Germinal center (tissue), 1 donor: ENCODE data around the gene GFRAL.

ENCODE experiments used
- DNase-seq: peaks from one replicate; pipeline ENCODE4 v3.0.0; 2012; ENCODE audit warnings: mixed read lengths, low spot score

GFRAL gene

DNA sequence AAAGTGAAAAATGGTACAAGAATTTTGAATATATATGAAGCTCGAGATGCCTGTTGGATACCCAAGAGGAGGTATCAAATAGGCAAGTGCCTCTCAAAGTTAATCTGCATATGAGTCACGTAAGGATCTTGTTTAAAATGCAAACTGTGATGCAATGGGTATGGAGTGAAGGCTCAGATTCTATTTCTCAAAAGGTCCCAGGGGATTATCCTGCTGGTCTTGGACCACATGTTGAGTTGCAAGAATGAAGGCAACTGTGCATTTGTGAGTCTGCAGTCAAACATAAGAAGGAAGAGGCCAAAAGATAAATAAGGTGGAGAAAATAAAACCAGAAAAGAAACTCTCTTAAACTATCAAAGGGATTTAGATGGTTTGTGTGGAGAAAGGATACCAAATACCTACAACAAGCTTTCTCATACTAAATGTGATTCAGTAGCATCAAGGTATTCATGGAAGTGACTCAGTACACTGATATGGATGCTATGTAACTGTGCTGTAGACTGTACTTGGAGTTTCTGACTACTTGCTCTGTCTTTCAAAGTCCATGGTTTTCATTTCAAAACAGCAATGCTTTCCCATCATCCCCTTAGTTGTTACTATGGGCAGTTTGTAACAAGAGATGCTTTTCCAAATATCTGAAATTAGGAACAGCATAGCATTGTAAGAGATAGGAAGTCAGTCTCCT lies 106.3 kb downstream of the GFRAL start:
- no peak for DNase-seq

DNA sequence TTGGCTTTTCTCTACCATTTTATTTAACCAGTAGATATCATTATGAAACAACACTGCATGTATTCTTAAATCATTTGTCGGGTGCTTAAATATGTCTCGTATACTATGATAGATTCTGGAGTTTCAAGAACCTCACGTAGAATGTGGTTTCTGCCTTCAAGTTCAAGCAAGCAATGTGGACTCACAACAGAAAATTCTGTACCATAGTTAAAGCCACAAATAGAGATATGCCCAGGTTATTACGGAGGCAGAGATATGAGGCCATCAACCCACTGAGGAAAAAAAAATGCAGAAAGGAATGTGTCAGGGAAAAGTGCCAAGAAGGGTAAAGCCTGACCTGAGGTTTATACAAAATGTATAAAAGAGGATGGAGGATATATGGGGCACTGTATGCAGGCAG lies 109.9 kb downstream of the GFRAL start:
- DNase-seq: no peak

DNA sequence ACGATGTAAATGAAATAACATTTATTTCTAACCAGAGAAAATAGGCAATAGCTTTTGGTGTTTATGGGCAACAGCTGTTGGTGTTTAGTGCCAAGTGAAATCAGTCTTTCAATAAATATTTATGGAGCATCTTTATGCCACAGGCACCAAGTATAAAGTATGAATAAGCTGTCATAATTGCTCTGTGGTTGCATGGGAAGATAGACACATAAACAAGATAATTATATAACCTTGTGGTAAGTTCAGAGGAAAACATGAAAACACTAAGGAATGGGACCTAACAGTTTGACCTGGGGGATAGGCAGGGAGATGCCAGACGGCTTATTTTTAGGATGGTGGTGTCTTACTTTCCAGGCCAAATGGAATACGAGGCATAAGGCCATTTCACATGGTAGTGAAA lies 110.9 kb downstream of the GFRAL start:
- no peak for DNase-seq

DNA sequence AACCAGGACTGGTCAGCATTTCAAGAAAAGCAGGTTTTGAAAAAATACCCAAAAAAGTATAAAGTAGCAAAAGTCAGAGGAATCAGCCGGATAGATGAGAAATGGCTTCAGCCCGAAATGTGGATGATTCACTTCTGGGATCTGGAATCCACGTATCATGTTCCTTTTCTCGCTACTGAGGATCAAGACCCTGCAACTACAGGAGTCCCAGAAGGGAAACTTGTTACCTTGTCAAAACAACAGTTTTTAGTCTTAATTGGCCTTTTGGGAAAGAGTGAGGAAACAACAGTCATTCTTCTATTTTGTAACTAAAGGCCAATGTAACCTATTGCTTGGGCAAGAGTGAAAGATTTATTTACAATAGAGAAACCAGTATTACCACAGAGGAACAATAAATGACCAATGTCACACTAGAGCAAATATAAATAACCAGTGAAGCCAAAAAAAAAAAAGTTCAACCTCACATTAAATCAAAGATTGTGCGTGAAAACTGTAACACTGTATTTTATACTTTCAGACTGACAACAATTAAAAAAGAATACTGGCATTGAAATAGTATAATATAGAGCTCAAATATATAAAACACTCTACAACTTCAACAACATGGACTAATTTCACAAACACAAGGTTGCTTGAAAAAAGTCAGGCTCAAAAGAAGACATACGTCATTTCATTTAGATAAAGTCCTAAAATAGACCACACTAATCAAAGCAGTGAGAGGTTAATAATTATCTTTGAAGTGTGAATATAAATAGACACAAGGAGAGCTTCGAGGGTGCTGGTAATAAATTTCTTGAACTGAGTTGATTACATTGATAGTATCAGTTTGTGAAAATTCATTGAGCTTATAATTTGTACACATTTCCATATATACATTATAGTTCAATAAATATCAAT lies 116.2 kb downstream of the GFRAL start:
- no peak for DNase-seq

DNA sequence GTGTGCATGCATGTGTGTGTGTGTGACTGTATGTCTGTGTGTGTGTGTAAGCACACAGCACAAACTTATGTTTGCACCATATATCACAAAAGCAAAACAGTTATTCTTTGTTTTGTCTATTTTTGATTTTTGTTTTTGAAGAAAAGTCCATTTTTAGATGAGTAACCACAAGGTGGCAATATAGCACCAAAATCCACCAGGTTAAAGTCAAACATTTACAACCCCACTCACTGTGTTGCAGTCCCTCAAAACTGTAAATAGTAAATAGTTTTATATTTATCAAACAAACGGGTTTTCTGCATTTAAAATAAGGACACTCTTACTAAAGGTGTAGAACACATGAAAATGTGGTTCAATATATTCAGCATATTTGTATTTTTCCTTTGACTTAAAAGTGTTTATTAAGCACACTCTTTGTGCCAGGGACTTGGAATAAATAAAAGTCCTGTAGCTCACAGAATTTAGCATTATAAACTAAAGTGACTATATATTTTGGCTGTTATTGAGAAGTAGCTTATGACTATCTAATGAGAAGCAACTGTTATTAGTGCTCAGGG lies 118.5 kb downstream of the GFRAL start:
- no peak for DNase-seq

DNA sequence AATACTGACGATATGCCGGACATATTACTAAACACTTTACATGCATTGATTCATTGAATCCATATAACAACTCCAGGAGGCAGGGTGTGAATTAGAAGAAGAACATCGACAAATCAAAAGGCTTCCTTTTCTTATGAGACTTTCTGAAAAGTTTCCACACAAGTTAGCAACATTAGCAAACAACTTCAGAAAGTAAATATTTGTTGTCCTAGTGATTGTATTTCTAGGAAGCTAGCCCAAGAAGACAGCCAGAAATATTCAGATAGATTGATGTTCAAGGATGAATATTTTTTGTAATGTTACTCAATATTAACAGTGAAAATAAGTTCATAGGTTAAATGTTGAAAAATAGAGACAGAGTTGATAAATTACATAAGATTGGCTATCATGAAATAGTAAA lies 120.6 kb downstream of the GFRAL start:
- DNase-seq: no peak

DNA sequence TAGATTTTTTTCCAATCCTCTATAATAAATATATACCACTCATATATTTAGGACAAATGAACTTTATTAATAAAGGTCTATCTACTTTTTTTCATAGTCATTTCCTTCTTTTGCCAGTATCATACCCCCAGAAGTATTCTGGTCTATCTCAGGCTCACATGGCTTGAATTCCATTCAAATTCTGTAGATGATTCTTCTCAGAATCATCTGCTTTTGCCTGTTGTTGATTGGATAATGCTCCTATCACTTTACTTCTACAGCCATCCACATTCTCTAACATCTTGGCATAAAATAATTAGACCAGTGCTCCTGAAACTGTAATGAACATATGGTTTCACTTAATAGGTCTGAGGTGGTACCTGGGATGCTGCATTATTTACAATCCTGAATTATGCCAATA lies 121.2 kb downstream of the GFRAL start:
- DNase-seq: no peak

DNA sequence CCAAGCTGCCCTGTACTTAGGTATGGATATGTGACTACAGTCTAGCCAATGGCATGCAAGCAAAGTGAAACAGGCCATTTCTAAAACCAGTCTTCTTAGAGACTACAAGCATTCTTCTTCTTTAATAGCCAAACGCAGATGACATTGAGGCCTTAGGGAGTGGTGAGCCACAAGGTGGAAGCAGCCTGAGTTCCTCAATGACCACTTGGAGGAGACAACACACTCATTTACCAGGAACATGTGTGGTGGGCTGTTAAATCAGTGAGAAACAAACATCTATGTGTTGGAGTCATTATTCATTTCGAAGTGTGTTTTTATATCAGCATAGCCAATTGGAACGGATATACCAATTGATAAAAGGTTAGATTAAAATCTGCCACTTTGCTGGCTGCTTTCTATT lies 122.0 kb downstream of the GFRAL start:
- DNase-seq: no peak

DNA sequence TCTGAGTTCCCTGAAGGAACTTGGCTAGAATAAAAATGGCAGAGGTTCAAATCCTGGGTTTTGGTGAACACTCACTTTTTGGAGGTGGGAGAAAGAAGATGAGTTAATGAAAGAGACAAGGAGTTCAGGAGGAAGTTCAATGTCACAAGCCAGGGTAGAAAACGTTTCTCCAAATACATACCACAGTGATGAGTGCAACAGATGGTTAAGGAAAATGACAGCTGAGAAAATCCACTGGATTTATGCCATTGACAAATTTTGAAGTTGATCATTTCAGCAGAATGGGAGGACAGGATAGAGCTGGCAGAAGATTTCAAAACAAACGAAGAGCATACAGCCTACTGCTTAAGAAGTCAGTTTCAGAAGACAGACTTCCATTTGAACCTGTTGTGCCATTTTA lies 122.7 kb downstream of the GFRAL start:
- no peak for DNase-seq
